GM19099 (cell line): ENCODE measurements around the gene HSD17B2.

ENCODE experiments used
- POLR2A ChIP-seq: IDR thresholded peaks from 3 replicates; pipeline ENCODE4 v1.6.1; 2011; ENCODE audit warnings: low read depth; ENCODE audit not compliant: insufficient read length; ENCODE audit errors: extremely low read depth

Gene HSD17B2

GRCh38 chr16:82055728-82056549 is 20.9 kb downstream of the HSD17B2 start:
- TF ChIP-seq POLR2A = no peak

GRCh38 chr16:82056550-82056896 is 21.5 kb downstream of the HSD17B2 start:
- no peak for TF ChIP-seq POLR2A

GRCh38 chr16:82059161-82059982 is 24.3 kb downstream of the HSD17B2 start:
- no peak for TF ChIP-seq POLR2A

GRCh38 chr16:82059983-82060421 is 24.9 kb downstream of the HSD17B2 start:
- no peak for TF ChIP-seq POLR2A

GRCh38 chr16:82061861-82062525 is 26.9 kb downstream of the HSD17B2 start:
- no peak for TF ChIP-seq POLR2A

GRCh38 chr16:82062645-82063058 is 27.6 kb downstream of the HSD17B2 start:
- TF ChIP-seq POLR2A = no peak

- TF ChIP-seq POLR2A = no peak
These were observed 28.5 kb downstream of the HSD17B2 start for GRCh38 chr16:82063456-82064082.

- TF ChIP-seq POLR2A = no peak
These were observed 32.2 kb downstream of the HSD17B2 start for GRCh38 chr16:82067042-82067803.

- no peak for TF ChIP-seq POLR2A
These were observed 32.8 kb downstream of the HSD17B2 start for GRCh38 chr16:82067804-82068325.

GRCh38 chr16:82070656-82071369 is 35.8 kb downstream of the HSD17B2 start:
- TF ChIP-seq POLR2A = no peak

- TF ChIP-seq POLR2A = no peak
These were observed 36.4 kb downstream of the HSD17B2 start for GRCh38 chr16:82071421-82071820.

- no peak for TF ChIP-seq POLR2A
These were observed 37.3 kb downstream of the HSD17B2 start for GRCh38 chr16:82072313-82072712.

GRCh38 chr16:82074019-82074558 is 39.0 kb downstream of the HSD17B2 start:
- TF ChIP-seq POLR2A = no peak

GRCh38 chr16:82078125-82078524 is 43.1 kb downstream of the HSD17B2 start:
- TF ChIP-seq POLR2A = no peak

GRCh38 chr16:82079892-82080291 is 44.8 kb downstream of the HSD17B2 start:
- TF ChIP-seq POLR2A = no peak
